Dermis blood vessel endothelial cell (primary cell): ENCODE measurements around the gene CDC14C. TPM values are rescaled to one million over a fixed set of nuclear protein-coding genes. Genes with fewer than 3 reads are reported as not detected.
"Not testable (repeated sequence)": the region's sequence is repeated elsewhere in the genome, so short reads cannot be mapped to it uniquely, and the experiment has no call there.

Experiments
- DNase-seq: peaks from one replicate; pipeline ENCODE4 v3.0.0; 2010
- total RNA-seq: library from RNA; depleted of rRNA; stranded (reverse); fragments of >200 nt; gene quantifications from 2 replicates; pipeline ENCODE4 v1.2.3, GENCODE V29; 2014

The CDC14C gene
- not detected in 2 replicates for total RNA-seq

- no peak for DNase-seq
Observed at GRCh38 chr7:48924433-48924832, at the start of gene CDC14C. CDC14C (plus strand) TSS chr7:48924547; CDS start chr7:48924673, 126 bp downstream.

- no peak for DNase-seq
Observed at GRCh38 chr7:48875045-48875916, 49.1 kb upstream of the CDC14C start.

GRCh38 chr7:48876087-48876486 lies 48.3 kb upstream of the CDC14C start:
- no peak for DNase-seq

- DNase-seq = no peak
Observed at GRCh38 chr7:48880851-48881250, 43.5 kb upstream of the CDC14C start.

GRCh38 chr7:48887500-48887899 lies 36.8 kb upstream of the CDC14C start:
- no peak for DNase-seq

- DNase-seq = no peak
Observed at GRCh38 chr7:48894574-48894973, 29.8 kb upstream of the CDC14C start.

GRCh38 chr7:48899932-48900331 lies 24.4 kb upstream of the CDC14C start:
- DNase-seq = no peak

GRCh38 chr7:48901966-48902365 lies 22.4 kb upstream of the CDC14C start:
- DNase-seq = no peak

GRCh38 chr7:48904975-48905374 lies 19.4 kb upstream of the CDC14C start:
- DNase-seq = no peak

GRCh38 chr7:48905686-48906085 lies 18.7 kb upstream of the CDC14C start:
- DNase-seq = not testable (repeated sequence)

- not testable (repeated sequence) for DNase-seq
Observed at GRCh38 chr7:48909887-48910286, 14.5 kb upstream of the CDC14C start.

GRCh38 chr7:48931481-48931880 lies 7.1 kb downstream of the CDC14C start:
- no peak for DNase-seq

GRCh38 chr7:48932126-48932910 lies 8.0 kb downstream of the CDC14C start:
- DNase-seq = no peak

GRCh38 chr7:48933549-48934085 lies 9.3 kb downstream of the CDC14C start:
- no peak for DNase-seq

GRCh38 chr7:48938539-48939295 lies 14.4 kb downstream of the CDC14C start:
- DNase-seq = no peak

- DNase-seq = no peak
Observed at GRCh38 chr7:48943279-48943990, 19.1 kb downstream of the CDC14C start.

GRCh38 chr7:48955916-48956315 lies 31.6 kb downstream of the CDC14C start:
- DNase-seq = no peak

GRCh38 chr7:48959676-48960075 lies 35.3 kb downstream of the CDC14C start:
- DNase-seq = no peak

- no peak for DNase-seq
Observed at GRCh38 chr7:48962821-48963505, 38.6 kb downstream of the CDC14C start.

GRCh38 chr7:48964074-48964473 lies 39.7 kb downstream of the CDC14C start:
- no peak for DNase-seq

- no peak for DNase-seq
Observed at GRCh38 chr7:48971173-48971572, 46.8 kb downstream of the CDC14C start.
